Renal pelvis (tissue), 12 donors: ENCODE measurements around the gene TRPM3. TPM values are rescaled to one million over a fixed set of nuclear protein-coding genes. Genes with fewer than 3 reads are reported as not detected.

Experiments
- DNase-seq: peaks from one replicate; pipeline ENCODE4 v3.0.0-alpha.2; 2013
- long read RNA-seq, 16 experiments: transcript quantifications; one replicate each; lab custom pipeline, GENCODE V29; 2026
- polyA plus RNA-seq, 3 donors: library from polyadenylated mRNA; unstranded; fragments of 120-200 nt; gene quantifications; one replicate each; pipeline ENCODE4 v1.2.1, GENCODE V29; 2013; ENCODE audit not compliant: insufficient read length in 3 of 3

The TRPM3 gene
- polyA plus RNA-seq, result 10 to 100 TPM; 11.2 to 17.9 (median 16.3) TPM
- long read RNA-seq, donor 1, partial matches to known transcripts, result 0 of 1 reads
- long read RNA-seq, donor 1, other reads (novel, unspliced or antisense), result 0 of 1 reads
- long read RNA-seq, donor 2, full-length matches to known transcripts, result 1 of 1 reads
- long read RNA-seq, donor 2, partial matches to known transcripts, result 0 of 1 reads
- long read RNA-seq, donor 2, other reads (novel, unspliced or antisense), result 0 of 1 reads
- long read RNA-seq, donor 3, result 0 reads
- long read RNA-seq, donor 4, result 0 reads
- long read RNA-seq, donor 5, result 0 reads
- long read RNA-seq, donor 6, result 0 reads
- long read RNA-seq, donor 7, result 0 reads
- long read RNA-seq, donor 8, result 0 reads
- long read RNA-seq, donor 9, partial matches to known transcripts, result 0 of 1 reads
- long read RNA-seq, donor 9, other reads (novel, unspliced or antisense), result 0 of 1 reads
- long read RNA-seq, donor 10, partial matches to known transcripts, result 6 of 6 reads
- long read RNA-seq, donor 10, other reads (novel, unspliced or antisense), result 0 of 6 reads
- long read RNA-seq, donor 11, result 0 reads
- long read RNA-seq, donor 12, result 0 reads
- long read RNA-seq, donor 13, result 0 reads
- long read RNA-seq, donor 14, result 0 reads
- long read RNA-seq, donor 15, result 0 reads
- long read RNA-seq, donor 16, partial matches to known transcripts, result 0 of 1 reads
- long read RNA-seq, donor 16, other reads (novel, unspliced or antisense), result 0 of 1 reads

GRCh38 chr9:71121275-71122021, at the start of gene TRPM3:
TSS of gene TRPM3 (minus strand) at chr9:71121621. CDS start at chr9:71121354, 267 bp downstream.
- no peak for DNase-seq

- DNase-seq, result no peak
Measured at GRCh38 chr9:71168418-71168817, 47.0 kb upstream of the TRPM3 start.

- DNase-seq, result no peak
Measured at GRCh38 chr9:71162126-71162525, 40.7 kb upstream of the TRPM3 start.

- no peak for DNase-seq
Measured at GRCh38 chr9:71157731-71158130, 36.3 kb upstream of the TRPM3 start.

- no peak for DNase-seq
Measured at GRCh38 chr9:71147368-71147767, 25.9 kb upstream of the TRPM3 start.

- DNase-seq, result no peak
Measured at GRCh38 chr9:71146511-71146910, 25.1 kb upstream of the TRPM3 start.

- DNase-seq, result peak; percentile 21
Measured at GRCh38 chr9:71145179-71145578, 23.8 kb upstream of the TRPM3 start.

- no peak for DNase-seq
Measured at GRCh38 chr9:71144495-71144894, 23.1 kb upstream of the TRPM3 start.

GRCh38 chr9:71136696-71137095, 15.3 kb upstream of the TRPM3 start:
- DNase-seq, result no peak

GRCh38 chr9:71131145-71131544, 9.7 kb upstream of the TRPM3 start:
- DNase-seq, result no peak

GRCh38 chr9:71130521-71130920, 9.1 kb upstream of the TRPM3 start:
- DNase-seq, result no peak

- no peak for DNase-seq
Measured at GRCh38 chr9:71128796-71129195, 7.4 kb upstream of the TRPM3 start.

GRCh38 chr9:71127301-71127700, 5.9 kb upstream of the TRPM3 start:
- DNase-seq, result no peak

GRCh38 chr9:71122421-71122820, 1.0 kb upstream of the TRPM3 start:
- DNase-seq, result no peak

GRCh38 chr9:71122022-71122275, 528 bp upstream of the TRPM3 start:
- DNase-seq, result no peak

GRCh38 chr9:71120501-71121247, 747 bp downstream of the TRPM3 start:
- no peak for DNase-seq

- DNase-seq, result no peak
Measured at GRCh38 chr9:71119746-71120145, 1.7 kb downstream of the TRPM3 start.

GRCh38 chr9:71118324-71118723, 3.1 kb downstream of the TRPM3 start:
- DNase-seq, result no peak

- no peak for DNase-seq
Measured at GRCh38 chr9:71115448-71115975, 5.9 kb downstream of the TRPM3 start.

- DNase-seq, result no peak
Measured at GRCh38 chr9:71112866-71113265, 8.6 kb downstream of the TRPM3 start.

- DNase-seq, result no peak
Measured at GRCh38 chr9:71108937-71109336, 12.5 kb downstream of the TRPM3 start.

GRCh38 chr9:71106992-71107391, 14.4 kb downstream of the TRPM3 start:
- DNase-seq, result no peak
